Activated T-cell treated with anti-CD3 and anti-CD28 coated beads, Interleukin-2, amount 50 U/mL, for 24 hours (primary cell): ENCODE measurements around the gene TNNC1.
A peak's percentile ranks its signal among the peaks of the same experiment; 100 is the strongest.

ENCODE experiments used
- DNase-seq: peaks from one replicate; pipeline ENCODE4 v3.0.0-alpha.2; 2020
- H3K27ac Mint-ChIP-seq: 2 replicates; pipeline ENCODE4 v1.8.0; 2020; ENCODE audit warnings: mild to moderate bottlenecking, mixed read lengths
- H3K27me3 Mint-ChIP-seq: 2 replicates; pipeline ENCODE4 v1.8.0; 2020; ENCODE audit warnings: mixed read lengths
- H3K36me3 Mint-ChIP-seq: 2 replicates; pipeline ENCODE4 v1.8.0; 2020; ENCODE audit warnings: low read depth, mixed read lengths
- H3K4me1 Mint-ChIP-seq: 2 replicates; pipeline ENCODE4 v1.8.0; 2020; ENCODE audit warnings: low read depth, mixed read lengths
- H3K4me3 Mint-ChIP-seq: 2 replicates; pipeline ENCODE4 v1.8.0; 2020; ENCODE audit warnings: mild to moderate bottlenecking, moderate library complexity, mixed read lengths
- H3K9me3 Mint-ChIP-seq: 2 replicates; pipeline ENCODE4 v1.8.0; 2020; ENCODE audit warnings: mixed read lengths

TNNC1 gene

GRCh38 chr3:52420388-52420787 lies 33.5 kb downstream of the TNNC1 start:
- Mint-ChIP-seq H3K4me1 (peaks cover 2% of the 10 kb centered on the region), H3K9me3 (no peaks in the 10 kb centered on the region), H3K4me3 (no peak overlapping the region), H3K27ac (no peak overlapping the region), H3K36me3 (peaks cover 8% of the 10 kb centered on the region), H3K27me3 (no peaks in the 10 kb centered on the region)
- no peak for DNase-seq

- H3K27me3 Mint-ChIP-seq = no peaks in the 10 kb centered on the region
- H3K27ac Mint-ChIP-seq = no peak overlapping the region
- H3K4me1 Mint-ChIP-seq = peaks cover 27% of the 10 kb centered on the region
- no peak for DNase-seq
- H3K4me3 Mint-ChIP-seq = no peak overlapping the region
- H3K9me3 Mint-ChIP-seq = no peaks in the 10 kb centered on the region
- H3K36me3 Mint-ChIP-seq = peaks cover 33% of the 10 kb centered on the region
Measured at GRCh38 chr3:52415800-52416199, 38.0 kb downstream of the TNNC1 start.

GRCh38 chr3:52408466-52408865 lies 45.4 kb downstream of the TNNC1 start:
- peaks cover 45% of the 10 kb centered on the region for H3K4me1 Mint-ChIP-seq
- peak overlapping the region; percentile 89 for H3K4me3 Mint-ChIP-seq

GRCh38 chr3:52407779-52408178 lies 46.1 kb downstream of the TNNC1 start:
- Mint-ChIP-seq H3K27me3 (no peaks in the 10 kb centered on the region), H3K27ac (peak overlapping the region; percentile 92), H3K4me1 (peaks cover 39% of the 10 kb centered on the region), H3K36me3 (peaks cover 76% of the 10 kb centered on the region), H3K9me3 (no peaks in the 10 kb centered on the region), H3K4me3 (peak overlapping the region; percentile 89)
- no peak for DNase-seq

More at GRCh38 chr3:52408466-52408865, 45.4 kb downstream of the TNNC1 start:
- Mint-ChIP-seq H3K9me3 (no peaks in the 10 kb centered on the region), H3K36me3 (peaks cover 74% of the 10 kb centered on the region), H3K27ac (peak overlapping the region; percentile 92), H3K27me3 (no peaks in the 10 kb centered on the region)
- no peak for DNase-seq

- H3K4me3 Mint-ChIP-seq = no peak overlapping the region
- peaks cover 81% of the 10 kb centered on the region for H3K36me3 Mint-ChIP-seq
Measured at GRCh38 chr3:52406791-52407510, 46.9 kb downstream of the TNNC1 start.

GRCh38 chr3:52406231-52406661 lies 47.6 kb downstream of the TNNC1 start:
- peaks cover 24% of the 10 kb centered on the region for H3K4me1 Mint-ChIP-seq
- no peak overlapping the region for H3K4me3 Mint-ChIP-seq
- peaks cover 87% of the 10 kb centered on the region for H3K36me3 Mint-ChIP-seq
- H3K27ac Mint-ChIP-seq = peak overlapping the region; percentile 17
- H3K27me3 Mint-ChIP-seq = no peaks in the 10 kb centered on the region
- DNase-seq = no peak
- no peaks in the 10 kb centered on the region for H3K9me3 Mint-ChIP-seq

More at GRCh38 chr3:52406791-52407510, 46.9 kb downstream of the TNNC1 start:
- Mint-ChIP-seq H3K4me1 (peaks cover 31% of the 10 kb centered on the region), H3K9me3 (no peaks in the 10 kb centered on the region), H3K27me3 (no peaks in the 10 kb centered on the region), H3K27ac (peak overlapping the region; percentile 92)
- DNase-seq = no peak

GRCh38 chr3:52405601-52406110 lies 48.2 kb downstream of the TNNC1 start:
- peaks cover 20% of the 10 kb centered on the region for H3K4me1 Mint-ChIP-seq
- no peak for DNase-seq
- no peaks in the 10 kb centered on the region for H3K27me3 Mint-ChIP-seq

GRCh38 chr3:52405066-52405465 lies 48.8 kb downstream of the TNNC1 start:
- no peak for DNase-seq
- H3K4me3 Mint-ChIP-seq = no peak overlapping the region
- H3K4me1 Mint-ChIP-seq = peaks cover 20% of the 10 kb centered on the region
- no peaks in the 10 kb centered on the region for H3K27me3 Mint-ChIP-seq
- H3K9me3 Mint-ChIP-seq = no peaks in the 10 kb centered on the region
- peak overlapping the region; percentile 63 for H3K27ac Mint-ChIP-seq
- peaks cover 94% of the 10 kb centered on the region for H3K36me3 Mint-ChIP-seq

More at GRCh38 chr3:52405601-52406110, 48.2 kb downstream of the TNNC1 start:
- Mint-ChIP-seq H3K4me3 (no peak overlapping the region), H3K36me3 (peaks cover 88% of the 10 kb centered on the region), H3K9me3 (no peaks in the 10 kb centered on the region), H3K27ac (peak overlapping the region; percentile 17)

GRCh38 chr3:52404391-52404790 lies 49.5 kb downstream of the TNNC1 start:
- no peak overlapping the region for H3K4me3 Mint-ChIP-seq
- H3K9me3 Mint-ChIP-seq = no peaks in the 10 kb centered on the region
- H3K4me1 Mint-ChIP-seq = peaks cover 20% of the 10 kb centered on the region
- DNase-seq = no peak
- H3K27ac Mint-ChIP-seq = peak overlapping the region; percentile 66
- no peaks in the 10 kb centered on the region for H3K27me3 Mint-ChIP-seq
- peaks cover 98% of the 10 kb centered on the region for H3K36me3 Mint-ChIP-seq

- Mint-ChIP-seq H3K4me1 (peaks cover 17% of the 10 kb centered on the region), H3K4me3 (no peak overlapping the region), H3K27me3 (no peaks in the 10 kb centered on the region), H3K27ac (peak overlapping the region; percentile 66), H3K9me3 (no peaks in the 10 kb centered on the region), H3K36me3 (peaks cover 98% of the 10 kb centered on the region)
- DNase-seq = no peak
Measured at GRCh38 chr3:52403955-52404354, 49.9 kb downstream of the TNNC1 start.

- no peak for DNase-seq
- Mint-ChIP-seq H3K4me3 (no peak overlapping the region), H3K27me3 (no peaks in the 10 kb centered on the region), H3K9me3 (no peaks in the 10 kb centered on the region), H3K27ac (no peak overlapping the region), H3K4me1 (peaks cover 11% of the 10 kb centered on the region), H3K36me3 (peaks cover 98% of the 10 kb centered on the region)
Measured at GRCh38 chr3:52403271-52403841, 50.5 kb downstream of the TNNC1 start.

- no peak for DNase-seq
- no peak overlapping the region for H3K4me3 Mint-ChIP-seq
- peak overlapping the region; percentile 76 for H3K27ac Mint-ChIP-seq
- H3K9me3 Mint-ChIP-seq = no peaks in the 10 kb centered on the region
- peaks cover 96% of the 10 kb centered on the region for H3K36me3 Mint-ChIP-seq
- H3K27me3 Mint-ChIP-seq = no peaks in the 10 kb centered on the region
- H3K4me1 Mint-ChIP-seq = peaks cover 5% of the 10 kb centered on the region
Measured at GRCh38 chr3:52402706-52403270, 51.1 kb downstream of the TNNC1 start.

GRCh38 chr3:52402101-52402521 lies 51.7 kb downstream of the TNNC1 start:
- no peak for DNase-seq
- Mint-ChIP-seq H3K27me3 (no peaks in the 10 kb centered on the region), H3K4me3 (no peak overlapping the region), H3K27ac (peak overlapping the region; percentile 29), H3K4me1 (no peaks in the 10 kb centered on the region), H3K36me3 (peaks cover 89% of the 10 kb centered on the region), H3K9me3 (no peaks in the 10 kb centered on the region)

GRCh38 chr3:52401551-52401950 lies 52.3 kb downstream of the TNNC1 start:
- no peaks in the 10 kb centered on the region for H3K9me3 Mint-ChIP-seq
- no peak for DNase-seq
- peaks cover 84% of the 10 kb centered on the region for H3K36me3 Mint-ChIP-seq
- H3K27ac Mint-ChIP-seq = peak overlapping the region; percentile 22
- H3K4me3 Mint-ChIP-seq = no peak overlapping the region
- H3K4me1 Mint-ChIP-seq = no peaks in the 10 kb centered on the region
- H3K27me3 Mint-ChIP-seq = no peaks in the 10 kb centered on the region
